HEK293 (cell line): ENCODE results near the gene TNFRSF1A.
A peak's percentile ranks its signal among the peaks of the same experiment; 100 is the strongest.

ENCODE experiments used
- CTCF ChIA-PET: fragments of 350-600 bp; formaldehyde crosslinking; extraction: SDS; loops from one replicate; lab custom pipeline; 2021; ENCODE audit warnings: antibody characterized with exemption; lab: Yijun Ruan, JAX
- POLR2A ChIA-PET: fragments of 300-600 bp; formaldehyde crosslinking; extraction: SDS; loops from one replicate; lab custom pipeline; 2020; ENCODE audit warnings: antibody characterized with exemption, inconsistent platforms; lab: Yijun Ruan, JAX
- H3K27ac ChIP-seq: fragments of 200-500 bp; sonication (Bioruptor generic); 2 replicates; pipeline ENCODE4 v1.5.1; 2014; ENCODE audit warnings: low read depth, low read length, control low read depth, inconsistent platforms; ENCODE audit errors: extremely low read depth
- H3K36me3 ChIP-seq, 2 experiments: fragments of 200-500 bp in 1 of 2; sonication (Bioruptor generic) in 1 of 2; 1 replicate in 1 of 2; 2 replicates in 1 of 2; pipeline ENCODE4 v1.5.1; 2014 to 2017; ENCODE audit warnings: inconsistent platforms in 2 of 2, low read length in 2 of 2; ENCODE audit not compliant: control insufficient read depth in 2 of 2, insufficient read depth in 1 of 2
- H3K4me1 ChIP-seq: fragments of 200-500 bp; sonication (Bioruptor generic); 2 replicates; pipeline ENCODE4 v1.5.1; 2014; ENCODE audit warnings: mild to moderate bottlenecking, low read length, inconsistent platforms; ENCODE audit not compliant: control insufficient read depth, insufficient read depth
- H3K4me3 ChIP-seq: 2 replicates; pipeline ENCODE4 v1.5.1; 2011; ENCODE audit warnings: low read depth, mild to moderate bottlenecking, control low read depth, low read length, moderate library complexity
- H3K9me3 ChIP-seq: fragments of 200-500 bp; sonication (Bioruptor generic); 2 replicates; pipeline ENCODE4 v1.5.1; 2014; ENCODE audit warnings: low read depth, low read length, inconsistent platforms; ENCODE audit not compliant: control insufficient read depth, insufficient read depth
- OSR2 ChIP-seq: fragments of 450-650 bp; formaldehyde crosslinking; IDR thresholded peaks from 2 replicates; pipeline ENCODE4 v1.5.1; 2016; ENCODE audit warnings: missing biosample characterization, missing genetic modification characterization
- PBX3 ChIP-seq: sonication (generic); formaldehyde crosslinking; IDR thresholded peaks from 2 replicates; pipeline ENCODE4 v1.8.1; 2022; ENCODE audit warnings: mild to moderate bottlenecking, moderate library complexity, missing genetic modification reagents
- SALL2 ChIP-seq: fragments of 450-650 bp; formaldehyde crosslinking; IDR thresholded peaks from 2 replicates; pipeline ENCODE4 v1.5.0; 2017; ENCODE audit warnings: missing biosample characterization, mild to moderate bottlenecking, missing genetic modification characterization, borderline replicate concordance
- YY1 ChIP-seq: fragments of 450-650 bp; formaldehyde crosslinking; IDR thresholded peaks from 2 replicates; pipeline ENCODE4 v1.5.1; 2018; ENCODE audit warnings: missing biosample characterization, missing genetic modification characterization
- ZBTB44 ChIP-seq: fragments of 450-650 bp; IDR thresholded peaks from 2 replicates; pipeline ENCODE4 v1.5.1; 2018; ENCODE audit warnings: missing biosample characterization, mild to moderate bottlenecking, missing genetic modification characterization
- ZEB2 ChIP-seq: fragments of 450-650 bp; formaldehyde crosslinking; IDR thresholded peaks from 2 replicates; pipeline ENCODE4 v1.5.1; 2016; ENCODE audit warnings: missing biosample characterization, missing genetic modification characterization
- ZNF112 ChIP-seq: fragments of 450-650 bp; formaldehyde crosslinking; IDR thresholded peaks from 2 replicates; pipeline ENCODE4 v1.5.0; 2017; ENCODE audit warnings: missing biosample characterization, missing genetic modification characterization
- ZNF146 ChIP-seq: fragments of 450-650 bp; formaldehyde crosslinking; IDR thresholded peaks from 2 replicates; pipeline ENCODE4 v1.5.1; 2016; ENCODE audit warnings: missing biosample characterization, missing genetic modification characterization
- ZNF18 ChIP-seq: fragments of 450-650 bp; formaldehyde crosslinking; IDR thresholded peaks from 2 replicates; pipeline ENCODE4 v1.5.1; 2016; ENCODE audit warnings: missing biosample characterization, missing genetic modification characterization
- ZNF248 ChIP-seq: fragments of 450-650 bp; formaldehyde crosslinking; IDR thresholded peaks from 2 replicates; pipeline ENCODE4 v1.5.1; 2017; ENCODE audit warnings: missing biosample characterization, missing genetic modification characterization
- ZNF274 ChIP-seq, 2 experiments: fragments of 200-500 bp in 1 of 2; fragments of 450-650 bp in 1 of 2; sonication (Bioruptor generic) in 1 of 2; formaldehyde crosslinking in 1 of 2; IDR thresholded peaks; 2 replicates each; pipeline versions ENCODE4 v1.5.1 to v1.6.1; 2014 to 2016; ENCODE audit warnings: borderline replicate concordance in 1 of 2, inconsistent platforms in 1 of 2, low read length in 1 of 2, missing biosample characterization in 1 of 2, missing genetic modification characterization in 1 of 2
- ZNF366 ChIP-seq: fragments of 450-650 bp; formaldehyde crosslinking; conservative IDR thresholded peaks from 2 replicates; pipeline ENCODE4 v1.5.1; 2016; ENCODE audit warnings: missing biosample characterization, missing genetic modification characterization
- ZNF530 ChIP-seq: fragments of 450-650 bp; formaldehyde crosslinking; IDR thresholded peaks from 2 replicates; pipeline ENCODE4 v1.5.1; 2016; ENCODE audit warnings: low read depth, missing biosample characterization, missing genetic modification characterization
- ZNF626 ChIP-seq: fragments of 450-650 bp; sonication (Bioruptor Pico); formaldehyde crosslinking; IDR thresholded peaks from 2 replicates; pipeline ENCODE4 v1.5.1; 2018; ENCODE audit warnings: missing biosample characterization, missing genetic modification characterization, inconsistent platforms
- ZNF654 ChIP-seq: fragments of 450-650 bp; formaldehyde crosslinking; IDR thresholded peaks from 2 replicates; pipeline ENCODE4 v1.5.1; 2016; ENCODE audit warnings: low read depth, missing biosample characterization, missing genetic modification characterization
- ZNF677 ChIP-seq: fragments of 450-650 bp; IDR thresholded peaks from 2 replicates; pipeline ENCODE4 v1.5.0; 2018; ENCODE audit warnings: missing biosample characterization, mild to moderate bottlenecking, missing genetic modification characterization, moderate library complexity
- ZNF701 ChIP-seq: fragments of 450-650 bp; formaldehyde crosslinking; IDR thresholded peaks from 2 replicates; pipeline ENCODE4 v1.5.1; 2016; ENCODE audit warnings: missing biosample characterization, missing genetic modification characterization
- ZNF76 ChIP-seq: fragments of 450-650 bp; formaldehyde crosslinking; IDR thresholded peaks from 2 replicates; pipeline ENCODE4; 2016; ENCODE audit warnings: low read depth, missing biosample characterization, missing genetic modification characterization, borderline replicate concordance
- ZNF791 ChIP-seq: fragments of 450-650 bp; formaldehyde crosslinking; IDR thresholded peaks from 2 replicates; pipeline ENCODE4 v1.5.1; 2016; ENCODE audit warnings: missing biosample characterization, missing genetic modification characterization

Gene TNFRSF1A

GRCh38 chr12:6391013-6391412 lies 49.1 kb upstream of the TNFRSF1A start (continued):
- TF ChIP-seq ZNF791 (tag by site-specific recombination) = no peak
- no peak for TF ChIP-seq ZNF626 (tag by site-specific recombination)

DNA sequence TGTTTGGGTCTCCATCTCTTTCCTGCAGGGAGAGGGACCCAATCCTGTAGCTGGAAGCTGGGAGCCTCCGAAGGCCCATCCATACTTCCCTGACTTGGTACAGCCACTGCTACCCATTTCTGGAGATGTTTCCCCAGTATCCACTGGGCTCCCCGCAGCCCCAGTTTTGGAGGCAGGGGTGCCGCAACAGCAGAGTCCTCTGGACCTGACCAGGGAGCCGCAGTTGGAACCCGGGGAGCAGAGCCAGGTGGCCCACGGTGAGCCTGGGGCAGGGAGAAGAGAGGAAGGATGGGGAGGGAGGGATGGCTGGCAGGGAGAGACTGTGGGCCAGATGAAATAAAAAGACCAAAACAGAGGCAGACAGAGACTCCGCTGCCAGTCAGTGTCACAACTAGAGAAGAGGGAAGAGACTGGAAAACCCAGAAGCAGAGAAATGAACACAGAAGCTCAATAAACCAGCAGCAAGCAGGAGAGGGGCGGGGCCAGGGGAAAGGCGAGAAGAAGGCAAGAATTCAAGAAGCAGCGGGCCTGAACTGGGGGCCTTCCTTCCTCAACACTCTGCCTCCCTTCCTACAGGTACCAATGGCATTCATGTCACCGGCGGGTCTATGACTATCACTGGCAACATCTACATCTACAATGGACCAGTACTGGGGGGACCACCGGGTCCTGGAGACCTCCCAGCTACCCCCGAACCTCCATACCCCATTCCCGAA lies 48.4 kb upstream of the TNFRSF1A start:
- Histone ChIP-seq H3K9me3 (no peaks in the 10 kb centered on the region), H3K36me3 (no peaks in the 10 kb centered on the region), H3K27ac (no peak overlapping the region), H3K4me1 (no peaks in the 10 kb centered on the region), H3K4me3 (no peak overlapping the region)
- TF ChIP-seq ZNF530 (tag by site-specific recombination) = no peak
- no peak for TF ChIP-seq ZNF18 (tag by site-specific recombination)
- no peak for TF ChIP-seq ZNF677 (tag by site-specific recombination)
- no peak for TF ChIP-seq ZEB2 (tag by site-specific recombination)
- TF ChIP-seq ZNF76 = no peak
- TF ChIP-seq OSR2 (tag by site-specific recombination) = 0 out of 2 replicates have a peak, but pooled peaks have one; percentile 11
- TF ChIP-seq ZNF366 = 0 out of 2 replicates have a peak, but pooled peaks have one; percentile 7
- POLR2A ChIA-PET = no interaction called here
- CTCF ChIA-PET = interaction anchor here (0.6 kb wide), 1 partner anchor 24 kb away, joined by 4 read pairs; no protein-coding TSS in a partner anchor

DNA sequence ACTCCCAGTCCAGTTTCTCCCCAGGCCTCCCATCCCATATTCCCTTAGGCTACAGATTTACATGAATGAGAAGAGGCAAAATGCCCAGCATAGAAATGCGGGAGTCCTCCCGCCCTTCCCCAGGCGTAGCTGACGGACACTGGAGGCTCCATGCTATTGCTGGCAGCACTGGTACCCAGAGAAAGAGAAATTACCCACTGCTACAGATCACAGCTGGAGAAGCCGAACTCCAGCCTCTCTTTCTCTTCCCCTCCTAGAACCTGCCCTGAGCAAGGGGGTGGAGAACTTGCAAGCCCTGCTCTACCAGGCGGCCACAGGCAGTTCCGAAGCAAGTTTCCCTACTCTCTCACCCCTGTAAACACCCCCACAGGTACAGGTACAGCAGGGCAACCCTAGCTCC lies 45.7 kb upstream of the TNFRSF1A start:
- Histone ChIP-seq H3K9me3 (no peaks in the 10 kb centered on the region), H3K27ac (no peak overlapping the region), H3K36me3 (no peaks in the 10 kb centered on the region), H3K4me3 (no peak overlapping the region), H3K4me1 (no peaks in the 10 kb centered on the region)
- CTCF ChIA-PET = interaction anchor here (0.6 to 0.7 kb wide), 3 partner anchors 10 to 71 kb away, joined by 3 to 4 read pairs (median 3); no protein-coding TSS in a partner anchor
- TF ChIP-seq PBX3 (CRISPR knock-in tag) (no peak), ZNF146 (no peak), ZNF654 (tag by site-specific recombination) (no peak), ZNF248 (tag by site-specific recombination) (no peak), ZNF112 (no peak), ZBTB44 (tag by site-specific recombination) (no peak), YY1 (no peak), SALL2 (no peak), ZNF701 (tag by site-specific recombination) (no peak), ZNF274 (IDR thresholded peaks at IDR 0.05; ENCODE audit: low read length) (no peak), ZNF274 (tag by site-specific recombination; IDR thresholded peaks at IDR 0.05; ENCODE audit: borderline replicate concordance) (no peak)
- POLR2A ChIA-PET = no interaction called here
